ENCODE data around the gene IFNA16.
"Not testable (repeated sequence)": the region's sequence is repeated elsewhere in the genome, so short reads cannot be mapped to it uniquely, and the experiment has no call there.

GRCh38 chr9:21236360-21236714 is 19.2 kb upstream of the IFNA16 start:
- not testable (repeated sequence) for TF ChIP-seq CTCF (IDR thresholded peaks at IDR 0.05 in 2 of 3, conservative IDR thresholded peaks at IDR 0.05 in 1 of 3; ENCODE audit: borderline replicate concordance in 1 of 3, insufficient read depth in 1 of 3, low read depth in 2 of 3, low read length in 2 of 3); EZH2 (IDR thresholded peaks at IDR 0.05); ZFX (IDR thresholded peaks at IDR 0.05); ELF1 (IDR thresholded peaks at IDR 0.05; ENCODE audit: borderline replicate concordance, low read depth); SRF (IDR thresholded peaks at IDR 0.05; ENCODE audit: low read depth); POLR2A (IDR thresholded peaks at IDR 0.05; ENCODE audit: borderline replicate concordance, extremely low read depth, insufficient read depth, insufficient read length); YY1 (IDR thresholded peaks at IDR 0.05; ENCODE audit: extremely low read depth, insufficient replicate concordance, low read depth, low read length); REST (IDR thresholded peaks at IDR 0.05; ENCODE audit: low read depth); RAD21 (IDR thresholded peaks at IDR 0.05; ENCODE audit: low read depth); ZBTB33 (IDR thresholded peaks at IDR 0.05; ENCODE audit: extremely low read depth, insufficient replicate concordance, low read length)
- TF ChIP-seq, protein P1, sequence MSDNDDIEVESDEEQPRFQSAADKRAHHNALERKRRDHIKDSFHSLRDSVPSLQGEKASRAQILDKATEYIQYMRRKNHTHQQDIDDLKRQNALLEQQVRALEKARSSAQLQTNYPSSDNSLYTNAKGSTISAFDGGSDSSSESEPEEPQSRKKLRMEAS (IDR thresholded peaks at IDR 0.05) = not testable (repeated sequence)
